AG04449 (cell line): ENCODE data around the gene OR8D2.
"Not testable (repeated sequence)": the region's sequence is repeated elsewhere in the genome, so short reads cannot be mapped to it uniquely, and the experiment has no call there.

ENCODE experiments used
- CTCF ChIA-PET: fragments of 350-600 bp; formaldehyde crosslinking; extraction: SDS; loops from one replicate; lab custom pipeline; 2021; ENCODE audit warnings: antibody characterized with exemption; lab: Yijun Ruan, JAX
- POLR2A ChIA-PET: fragments of 400-600, 350-600 bp; formaldehyde crosslinking; extraction: SDS; loops from one replicate; lab custom pipeline; 2020; ENCODE audit warnings: antibody characterized with exemption, inconsistent platforms; lab: Yijun Ruan, JAX
- DNase-seq: peaks from one replicate; pipeline ENCODE4 v3.0.0-alpha.2; 2010; ENCODE audit warnings: low read depth, low spot score
- H3K4me3 ChIP-seq: 2 replicates; pipeline ENCODE4 v1.5.1; 2011; ENCODE audit warnings: low read depth, mild to moderate bottlenecking, control low read depth, low read length
- TF ChIP-seq, protein P1 (sequence below): IDR thresholded peaks from one replicate; pipeline ENCODE4 v1.5.1; 2011; ENCODE audit warnings: mild to moderate bottlenecking, moderate library complexity, low read length, control low read depth, inconsistent platforms; ENCODE audit not compliant: insufficient read depth; ENCODE audit errors: missing control alignments

OR8D2 gene

DNA sequence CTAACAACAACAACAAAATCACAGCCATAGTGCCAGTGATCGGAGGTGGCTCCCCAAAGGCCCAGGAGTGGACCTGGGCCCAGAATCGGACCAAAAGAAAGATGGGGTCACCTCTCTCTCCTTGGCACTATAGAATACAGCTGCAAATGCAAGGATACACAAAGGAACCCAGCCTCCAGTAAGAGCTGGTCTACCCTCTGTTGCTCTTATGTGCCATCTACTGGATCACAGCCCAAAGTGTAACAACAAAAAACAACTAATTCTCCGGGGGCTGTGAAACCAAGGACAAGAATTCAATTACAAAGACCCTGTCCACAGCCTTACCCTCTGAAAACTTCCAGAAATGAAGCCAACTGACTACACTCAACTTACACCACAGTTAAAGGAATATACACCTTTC, 42.2 kb downstream of the OR8D2 start:
- H3K4me3 ChIP-seq: no peak overlapping the region
- ChIA-PET CTCF (no interaction called here), POLR2A (no interaction called here)
- no peak for DNase-seq
- TF ChIP-seq, protein P1, sequence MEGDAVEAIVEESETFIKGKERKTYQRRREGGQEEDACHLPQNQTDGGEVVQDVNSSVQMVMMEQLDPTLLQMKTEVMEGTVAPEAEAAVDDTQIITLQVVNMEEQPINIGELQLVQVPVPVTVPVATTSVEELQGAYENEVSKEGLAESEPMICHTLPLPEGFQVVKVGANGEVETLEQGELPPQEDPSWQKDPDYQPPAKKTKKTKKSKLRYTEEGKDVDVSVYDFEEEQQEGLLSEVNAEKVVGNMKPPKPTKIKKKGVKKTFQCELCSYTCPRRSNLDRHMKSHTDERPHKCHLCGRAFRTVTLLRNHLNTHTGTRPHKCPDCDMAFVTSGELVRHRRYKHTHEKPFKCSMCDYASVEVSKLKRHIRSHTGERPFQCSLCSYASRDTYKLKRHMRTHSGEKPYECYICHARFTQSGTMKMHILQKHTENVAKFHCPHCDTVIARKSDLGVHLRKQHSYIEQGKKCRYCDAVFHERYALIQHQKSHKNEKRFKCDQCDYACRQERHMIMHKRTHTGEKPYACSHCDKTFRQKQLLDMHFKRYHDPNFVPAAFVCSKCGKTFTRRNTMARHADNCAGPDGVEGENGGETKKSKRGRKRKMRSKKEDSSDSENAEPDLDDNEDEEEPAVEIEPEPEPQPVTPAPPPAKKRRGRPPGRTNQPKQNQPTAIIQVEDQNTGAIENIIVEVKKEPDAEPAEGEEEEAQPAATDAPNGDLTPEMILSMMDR: no peak

DNA sequence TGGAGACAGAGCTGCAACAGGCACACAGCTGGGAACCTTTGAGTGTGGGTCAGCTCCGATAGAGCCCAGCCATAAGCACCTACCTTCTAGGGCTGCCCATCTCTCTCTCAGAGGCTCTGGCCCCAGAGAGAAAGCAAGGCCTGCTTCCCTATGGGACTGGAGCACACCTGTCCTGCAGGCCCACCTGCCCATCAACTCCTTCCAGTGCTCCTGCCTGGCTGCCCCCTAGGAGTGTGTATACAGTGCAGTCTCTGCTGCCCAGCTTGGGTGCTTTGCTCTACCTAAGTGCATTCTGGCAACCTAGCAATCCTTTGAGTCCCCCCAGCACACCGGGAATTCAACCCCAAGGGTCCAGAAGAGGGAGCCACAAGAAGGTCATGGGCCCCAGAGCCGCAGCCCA, 42.8 kb downstream of the OR8D2 start:
- DNase-seq: no peak
- CTCF ChIA-PET: no interaction called here
- TF ChIP-seq, protein P1: no peak
- POLR2A ChIA-PET: no interaction called here
- H3K4me3 ChIP-seq: no peak overlapping the region

GRCh38 chr11:124276081-124276480, 43.9 kb downstream of the OR8D2 start:
- H3K4me3 ChIP-seq: no peak overlapping the region
- TF ChIP-seq, protein P1: no peak
- ChIA-PET CTCF (no interaction called here), POLR2A (no interaction called here)
- DNase-seq: no peak

DNA sequence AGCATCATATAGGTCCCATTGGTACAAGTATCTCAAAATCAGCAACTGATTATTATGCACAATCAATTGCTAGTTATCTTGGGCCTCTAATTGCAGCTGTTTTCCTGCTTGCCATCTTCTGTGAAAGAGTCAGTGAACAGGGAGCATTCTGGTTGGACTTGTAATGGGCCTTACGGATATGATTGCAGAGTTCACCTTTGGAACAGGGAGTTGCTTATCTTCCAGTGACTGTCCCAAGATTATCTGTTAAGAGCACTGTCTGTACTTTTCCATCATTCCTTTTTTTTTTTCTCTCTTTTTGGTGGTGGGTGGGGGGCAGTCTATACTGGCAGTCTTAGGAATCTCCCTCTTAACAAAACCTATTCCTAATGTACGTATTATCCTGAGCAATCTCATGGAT, 46.0 kb downstream of the OR8D2 start:
- no peak for DNase-seq
- TF ChIP-seq, protein P1: no peak
- no peak overlapping the region for H3K4me3 ChIP-seq
- ChIA-PET CTCF (no interaction called here), POLR2A (no interaction called here)

DNA sequence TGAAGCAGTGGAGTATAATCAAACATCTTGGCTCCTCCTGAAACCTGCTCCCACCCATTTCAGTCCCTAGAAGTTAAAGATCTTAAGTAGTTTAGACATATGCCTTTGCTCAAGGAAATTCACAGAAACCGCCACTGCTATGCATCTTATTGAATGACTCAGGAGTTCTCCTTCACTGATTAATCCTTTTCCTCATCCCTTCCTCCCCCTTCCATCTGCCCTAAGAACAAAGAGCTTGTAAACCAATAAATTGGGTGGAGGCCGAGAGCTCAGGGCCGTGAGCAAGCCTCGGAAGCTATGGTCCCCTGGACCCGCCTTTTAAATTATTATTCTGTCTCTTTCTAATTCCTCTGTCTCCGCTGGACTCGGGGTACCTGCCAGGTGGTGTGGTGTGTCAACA, 49.1 kb downstream of the OR8D2 start:
- CTCF ChIA-PET, DNase-seq, H3K4me3 ChIP-seq, POLR2A ChIA-PET: not testable (repeated sequence)
